PFSK-1 (cell line): ENCODE data around the gene CARD9.

Source experiments
- FOXP2 ChIP-seq: optimal IDR thresholded peaks from 2 replicates; pipeline ENCODE3; 2011; ENCODE audit warnings: borderline replicate concordance, control low read depth, inconsistent platforms; ENCODE audit not compliant: insufficient read depth; ENCODE audit errors: extremely low read length, extremely low read depth
- POLR2AphosphoS5 ChIP-seq: IDR thresholded peaks from 2 replicates; pipeline ENCODE4 v1.6.1; 2012; ENCODE audit warnings: low read depth, mild to moderate bottlenecking, control low read depth, low read length, moderate library complexity
- REST ChIP-seq, 2 experiments: IDR thresholded peaks; 2 replicates each; pipeline versions ENCODE4 v1.6.1 to v1.8.0; 2011 to 2012; ENCODE audit warnings: low read depth in 2 of 2, low read length in 2 of 2, control low read depth in 1 of 2, inconsistent platforms in 1 of 2, mild to moderate bottlenecking in 1 of 2, moderate library complexity in 1 of 2; ENCODE audit not compliant: insufficient read depth in 1 of 2
- SIN3A ChIP-seq: IDR thresholded peaks from 2 replicates; pipeline ENCODE4 v1.6.1; 2012; ENCODE audit warnings: mild to moderate bottlenecking, low read length, moderate library complexity, borderline replicate concordance; ENCODE audit not compliant: insufficient read depth
- TAF1 ChIP-seq: IDR thresholded peaks from 2 replicates; pipeline ENCODE4 v1.6.1; 2012; ENCODE audit warnings: low read length, control low read depth, borderline replicate concordance; ENCODE audit not compliant: insufficient read depth

- TF ChIP-seq REST (IDR thresholded peaks at IDR 0.05; ENCODE audit: insufficient read depth in 1 of 2, low read depth in 2 of 2, low read length in 2 of 2) (no peak), TAF1 (no peak), POLR2AphosphoS5 (no peak), SIN3A (no peak), FOXP2 (no peak)
Observed at GRCh38 chr9:136409557-136410455, 36.3 kb upstream of the CARD9 start.
